ENCODE measurements around the gene NUDT1.

Gene NUDT1

DNA sequence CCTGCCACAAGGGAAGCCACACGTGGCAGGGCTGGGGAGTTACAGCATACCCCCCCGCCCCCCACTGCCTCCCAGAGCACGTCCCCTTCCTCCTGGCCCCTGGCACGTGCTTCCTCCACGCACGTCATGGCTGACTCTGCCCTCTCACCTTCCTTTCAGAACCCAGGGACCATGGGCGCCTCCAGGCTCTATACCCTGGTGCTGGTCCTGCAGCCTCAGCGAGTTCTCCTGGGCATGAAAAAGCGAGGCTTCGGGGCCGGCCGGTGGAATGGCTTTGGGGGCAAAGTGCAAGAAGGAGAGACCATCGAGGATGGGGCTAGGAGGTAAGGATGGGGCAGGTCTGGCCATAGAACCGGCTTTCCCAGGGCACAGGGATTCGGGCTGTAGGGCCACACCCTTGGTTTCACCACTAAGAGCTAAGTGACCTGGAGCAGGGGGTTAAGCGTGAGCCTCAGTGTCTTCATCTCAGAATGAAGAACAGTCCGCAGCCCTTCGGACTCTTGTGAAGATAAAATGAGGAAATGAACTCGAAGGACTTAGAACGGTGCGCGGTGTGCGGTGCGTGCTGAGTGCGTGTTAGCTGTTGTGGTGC, 2.5 kb downstream of the NUDT1 start:
- no peak for DNase-seq (ENCODE audit: low read depth, low spot score)
- no peak overlapping the region for H3K27ac ChIP-seq

GRCh38 chr7:2245883-2246675, 4.1 kb downstream of the NUDT1 start:
- no peak for DNase-seq (ENCODE audit: low read depth, low spot score)
- no peak overlapping the region for H3K27ac ChIP-seq

DNA sequence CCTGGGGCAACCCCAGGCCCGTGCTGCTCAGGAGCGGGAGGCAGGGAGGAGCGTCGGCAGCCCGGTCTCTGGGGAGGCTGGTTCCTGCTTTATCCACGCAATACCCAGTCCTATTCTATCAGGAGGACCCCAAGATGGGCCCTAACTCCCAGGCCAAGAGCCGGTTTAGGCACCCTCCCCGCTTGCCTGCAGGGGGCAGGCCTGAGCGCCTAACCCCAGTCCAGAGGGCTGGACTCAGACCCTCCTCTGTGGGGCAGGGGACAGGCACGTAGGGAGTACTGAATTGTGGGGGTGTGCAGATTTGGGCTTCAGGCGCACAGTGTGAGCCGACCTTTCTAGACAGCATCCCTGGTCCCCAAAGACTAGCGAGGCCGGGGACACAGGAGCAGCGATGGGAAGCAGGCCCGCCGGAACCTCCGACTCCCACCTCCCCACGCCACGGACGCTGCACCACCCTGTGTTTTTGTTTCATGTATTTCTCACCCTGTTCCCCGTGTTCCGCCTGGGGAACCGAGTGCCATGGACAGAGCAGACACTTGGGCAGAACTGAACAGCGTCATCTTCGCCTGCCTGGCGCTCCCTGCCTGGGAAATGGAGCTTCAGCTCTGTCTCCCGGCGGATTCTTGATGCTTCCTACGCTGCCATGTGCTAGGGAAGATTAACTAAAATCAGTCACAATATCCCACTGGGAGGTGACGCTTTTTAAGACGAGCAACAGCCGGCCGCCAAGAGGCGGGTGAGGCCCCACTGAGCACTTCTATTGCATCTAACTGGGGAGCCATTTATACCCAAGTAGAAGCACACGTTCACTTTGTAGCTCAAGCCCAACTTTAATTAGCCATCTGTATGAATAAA, 5.3 kb downstream of the NUDT1 start:
- no peak for DNase-seq (ENCODE audit: low read depth, low spot score)
- H3K27ac ChIP-seq, result no peak overlapping the region

- no peak for DNase-seq (ENCODE audit: low read depth, low spot score)
- H3K27ac ChIP-seq, result peak overlapping the region; percentile 55
Measured at GRCh38 chr7:2248984-2249694, 7.1 kb downstream of the NUDT1 start.

DNA sequence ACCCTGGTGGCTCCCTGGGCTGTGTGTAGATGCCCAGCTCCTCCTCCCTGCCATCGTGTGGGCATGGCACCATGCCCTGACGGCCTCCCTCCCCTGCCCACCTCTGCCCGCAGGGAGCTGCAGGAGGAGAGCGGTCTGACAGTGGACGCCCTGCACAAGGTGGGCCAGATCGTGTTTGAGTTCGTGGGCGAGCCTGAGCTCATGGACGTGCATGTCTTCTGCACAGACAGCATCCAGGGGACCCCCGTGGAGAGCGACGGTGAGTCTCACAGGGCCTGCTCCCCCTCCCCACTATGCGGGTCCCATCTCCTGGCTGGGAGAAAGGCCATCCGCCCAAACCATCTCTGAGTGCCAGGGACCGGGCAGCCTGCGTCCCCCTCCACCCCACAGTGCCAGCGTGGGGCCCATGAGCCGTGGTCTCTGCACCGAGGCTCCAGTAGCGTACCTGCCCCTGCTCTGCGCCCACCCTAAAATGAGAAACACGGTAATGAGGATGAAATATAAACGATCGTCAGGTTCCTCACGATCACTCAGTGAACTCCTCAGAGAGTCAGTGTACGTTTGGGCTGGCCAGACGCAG, 7.8 kb downstream of the NUDT1 start:
- H3K27ac ChIP-seq, result peak overlapping the region; percentile 55
- no peak for DNase-seq (ENCODE audit: low read depth, low spot score)

DNA sequence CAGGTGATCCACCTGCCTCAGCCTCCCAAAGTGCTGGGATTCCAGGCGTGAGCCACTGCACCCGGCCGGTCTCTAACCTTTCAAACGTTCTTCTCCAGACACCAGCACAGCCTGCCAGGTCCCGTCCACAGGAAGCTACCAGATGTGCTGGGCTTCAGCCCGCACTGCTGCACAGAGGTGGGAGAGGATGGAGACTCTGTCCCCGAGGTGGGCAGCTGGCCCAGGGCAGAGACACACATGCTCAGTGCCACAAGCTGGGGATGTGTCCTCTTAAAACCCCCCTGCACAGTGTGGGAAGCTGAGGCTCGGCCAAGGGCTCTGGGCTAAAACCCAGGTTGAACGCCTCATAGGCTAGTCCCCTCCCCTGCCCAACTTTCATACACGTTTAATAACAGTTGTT, 9.4 kb downstream of the NUDT1 start:
- DNase-seq (ENCODE audit: low read depth, low spot score), result no peak

DNA sequence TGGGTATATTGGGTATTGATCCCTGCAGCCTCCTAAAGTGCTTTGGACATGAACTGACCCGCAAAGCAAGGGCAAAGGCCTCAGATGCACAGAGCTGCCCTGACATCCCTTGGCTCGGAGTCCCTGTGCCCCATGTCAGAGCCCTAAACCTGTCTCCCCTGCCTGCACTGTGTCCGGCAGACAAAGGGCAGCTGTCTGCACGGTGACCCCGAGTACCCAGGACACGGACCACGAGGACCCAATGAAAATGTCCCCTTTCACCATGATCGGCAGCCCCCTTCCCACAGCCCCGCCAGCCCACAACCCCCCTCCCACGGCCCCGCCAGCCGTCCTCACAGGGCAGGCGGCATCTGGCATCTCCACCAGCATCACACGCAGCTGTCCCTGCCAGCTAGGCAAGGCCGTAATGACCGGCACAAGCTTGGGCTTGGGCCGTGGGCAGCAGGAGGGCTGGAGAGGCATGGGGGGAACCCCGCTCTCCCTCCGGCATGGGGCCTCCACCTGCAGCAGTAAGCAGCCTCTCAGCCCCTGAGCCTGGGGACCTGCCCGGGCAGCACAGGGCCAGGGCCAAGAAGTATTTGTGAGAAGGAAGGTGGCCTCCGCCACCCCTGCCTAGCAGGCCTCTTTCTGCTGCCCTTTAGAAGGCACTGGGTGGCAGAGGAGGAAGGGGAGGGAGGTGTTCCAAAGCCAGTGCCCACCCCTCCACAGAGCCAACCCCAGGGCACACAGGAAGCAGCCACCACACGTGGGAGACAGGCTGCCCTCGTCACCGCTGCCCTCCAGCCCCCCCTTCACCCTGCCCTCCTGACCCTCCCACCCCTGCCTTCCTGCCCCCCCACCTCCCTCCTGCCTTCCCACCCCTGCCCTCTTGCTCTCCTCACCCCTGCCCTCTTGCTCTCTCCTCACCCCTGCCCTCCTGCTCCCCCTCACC, 10.1 kb downstream of the NUDT1 start:
- no peak overlapping the region for H3K27ac ChIP-seq
- no peak for DNase-seq (ENCODE audit: low read depth, low spot score)

More for the DNA sequence above, 9.4 kb downstream of the NUDT1 start:
- no peak overlapping the region for H3K27ac ChIP-seq

DNA sequence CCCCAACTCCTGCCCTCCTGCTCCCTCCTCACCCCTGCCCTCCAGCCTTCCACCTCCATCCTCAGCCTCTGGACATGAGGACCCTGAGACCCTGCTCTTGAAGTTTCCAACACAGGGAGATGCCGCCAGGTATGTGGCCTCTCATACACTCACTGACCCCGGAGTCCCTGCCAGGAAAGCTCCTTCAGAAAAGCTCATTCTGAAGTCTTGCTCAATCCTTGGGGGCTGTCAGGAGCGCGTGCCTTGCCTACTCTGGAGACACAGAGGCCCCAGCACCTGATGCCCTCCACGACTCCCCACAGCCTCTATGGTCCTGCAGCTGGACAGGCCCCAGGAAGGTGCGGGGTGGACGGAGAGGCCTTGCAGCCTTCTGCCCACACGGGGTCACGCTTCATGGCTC, 11.0 kb downstream of the NUDT1 start:
- no peak overlapping the region for H3K27ac ChIP-seq
- DNase-seq (ENCODE audit: low read depth, low spot score), result no peak

GRCh38 chr7:2253525-2254244, 11.7 kb downstream of the NUDT1 start:
- DNase-seq (ENCODE audit: low read depth, low spot score), result no peak
- no peak overlapping the region for H3K27ac ChIP-seq

- no peak overlapping the region for H3K27ac ChIP-seq
- no peak for DNase-seq (ENCODE audit: low read depth, low spot score)
Measured at GRCh38 chr7:2254429-2255144, 12.6 kb downstream of the NUDT1 start.

DNA sequence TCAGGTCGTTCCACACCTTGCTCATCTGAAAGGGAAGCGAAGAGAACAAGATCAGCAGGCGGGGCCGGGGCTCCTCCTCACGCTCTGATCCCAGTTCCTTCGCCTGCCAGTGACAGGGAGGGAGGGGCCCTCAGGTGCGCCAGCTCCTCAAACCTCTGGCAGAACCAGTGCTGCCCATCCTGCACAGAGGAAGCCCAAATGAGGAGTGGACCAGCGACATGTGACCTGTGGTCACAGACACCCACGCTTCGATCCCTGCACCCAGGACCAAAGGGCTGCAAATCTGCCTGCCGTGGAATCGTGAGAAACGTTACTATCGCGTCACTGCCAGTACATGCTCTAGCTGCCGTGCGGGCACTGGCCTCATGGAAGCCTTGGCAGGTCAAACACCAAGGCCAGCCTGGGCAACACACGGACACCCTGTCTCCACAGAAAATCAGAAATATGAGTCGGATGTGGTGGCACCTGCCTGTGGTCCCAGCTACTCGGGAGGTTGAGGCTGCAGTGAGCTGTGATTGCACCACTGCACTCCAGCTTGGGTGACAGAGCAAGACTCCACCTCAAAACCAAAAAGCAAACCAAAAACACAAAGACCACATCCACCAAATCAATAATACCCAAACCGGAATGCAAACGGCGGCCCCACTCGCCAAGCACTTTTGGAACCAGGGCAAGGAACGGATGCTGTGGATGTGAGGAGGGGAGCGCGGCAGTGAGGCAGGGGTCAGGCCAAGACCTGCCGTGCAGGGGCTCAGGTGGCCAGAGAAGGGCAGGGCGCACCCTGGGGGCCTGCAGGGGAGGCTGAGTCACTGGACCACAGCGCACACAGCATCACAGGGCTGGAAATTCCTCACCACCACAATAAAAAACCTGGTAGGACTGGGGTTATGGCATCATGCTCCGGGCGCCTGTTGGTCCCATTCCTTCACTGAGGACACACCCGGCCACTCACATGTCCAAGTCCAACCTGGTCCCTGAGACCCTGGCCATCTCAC, 13.4 kb downstream of the NUDT1 start:
- no peak for DNase-seq (ENCODE audit: low read depth, low spot score)
- H3K27ac ChIP-seq, result no peak overlapping the region

GRCh38 chr7:2256306-2257045, 14.4 kb downstream of the NUDT1 start:
- H3K27ac ChIP-seq, result no peak overlapping the region

GRCh38 chr7:2257046-2257551, 15.1 kb downstream of the NUDT1 start:
- DNase-seq (ENCODE audit: low read depth, low spot score), result no peak
- H3K27ac ChIP-seq, result no peak overlapping the region

More at GRCh38 chr7:2256306-2257045, 14.4 kb downstream of the NUDT1 start:
- DNase-seq (ENCODE audit: low read depth, low spot score), result no peak

- no peak overlapping the region for H3K27ac ChIP-seq
- DNase-seq (ENCODE audit: low read depth, low spot score), result no peak
Measured at GRCh38 chr7:2257651-2258050, 15.6 kb downstream of the NUDT1 start.

GRCh38 chr7:2258661-2259365, 16.8 kb downstream of the NUDT1 start:
- H3K27ac ChIP-seq, result no peak overlapping the region
- DNase-seq (ENCODE audit: low read depth, low spot score), result no peak

All from epithelial cell of prostate (primary cell).